HepG2 (cell line): Measurements from ENCODE around the gene IBA57. TPM values are rescaled to one million over a fixed set of nuclear protein-coding genes. Genes with fewer than 3 reads are reported as not detected.

Experiments used
- ATAC-seq: fragments of 200-7000 bp; cut with Tn5 transposase; 3 replicates; pipeline ENCODE4 v1.9.1; 2020; ENCODE audit warnings: mild to moderate bottlenecking, moderate library complexity
- BruUV-seq: library from RNA; stranded (reverse); fragments of 400-500 nt; replicated peaks from 2 replicates; lab custom pipeline; 2021; lab: Mats Ljungman, UMichigan
- CTCF ChIA-PET: fragments of 300-600 bp; formaldehyde crosslinking; extraction: SDS; loops from one replicate; lab custom pipeline; 2021; ENCODE audit warnings: low total read pairs, inconsistent platforms, low intra/inter-chr PET ratio; lab: Yijun Ruan, JAX
- POLR2A ChIA-PET: fragments of 350-600 bp; sonication (Branson Sonifier 250); formaldehyde crosslinking; loops from one replicate; lab custom pipeline; 2020; ENCODE audit warnings: antibody characterized with exemption, inconsistent platforms; lab: Yijun Ruan, JAX
- DNase-seq: peaks from one replicate; pipeline ENCODE4 v3.0.0-alpha.2; 2015; ENCODE audit warnings: low spot score
- FAIRE-seq: peaks from 3 replicates; lab custom pipeline; 2011; peaks lifted over from hg19 to GRCh38; lab: Jason Lieb, UNC
- H2AFZ ChIP-seq: one replicate; pipeline ENCODE4 v1.6.1; 2011; ENCODE audit warnings: low read length, inconsistent platforms
- H3K27ac ChIP-seq: fragments of 300-600 bp; 3 replicates; pipeline ENCODE4 v1.8.0; 2011; ENCODE audit warnings: mixed run types, mild to moderate bottlenecking, mixed read lengths, low read length, inconsistent platforms; ENCODE audit not compliant: insufficient read depth; ENCODE audit errors: extremely low read length
- H3K27me3 ChIP-seq, 2 experiments: fragments of 200-600 bp in 1 of 2; 2 replicates in 1 of 2; 3 replicates in 1 of 2; pipeline versions ENCODE4 v1.6.0 to v1.8.0; 2011; ENCODE audit warnings: low read length in 2 of 2, mild to moderate bottlenecking in 2 of 2, moderate library complexity in 2 of 2, inconsistent platforms in 1 of 2; ENCODE audit not compliant: insufficient read depth in 2 of 2, control insufficient read depth in 1 of 2
- H3K36me3 ChIP-seq, 2 experiments: fragments of 200-600 bp in 1 of 2; replicated peaks in 1 of 2; 2 replicates in 1 of 2; 3 replicates in 1 of 2; pipeline versions ENCODE4 v1.5.1 to v1.8.0; 2011; ENCODE audit warnings: low read length in 2 of 2, inconsistent platforms in 1 of 2; ENCODE audit not compliant: insufficient read depth in 2 of 2, control insufficient read depth in 1 of 2
- H3K4me1 ChIP-seq: 2 replicates; pipeline ENCODE4 v1.5.1; 2012; ENCODE audit warnings: low read length, inconsistent platforms; ENCODE audit not compliant: insufficient read depth
- H3K4me2 ChIP-seq: 2 replicates; pipeline ENCODE4 v1.6.0; 2011; ENCODE audit warnings: low read depth, low read length, inconsistent platforms
- H3K4me3 ChIP-seq, 3 experiments: fragments of 200-600 bp in 1 of 3; sonication (generic), shearing (Covaris generic) in 1 of 3; replicated peaks in 1 of 3; 2 replicates each; pipeline ENCODE4 v1.5.1; 2011 to 2016; ENCODE audit warnings: low read length in 3 of 3, inconsistent platforms in 2 of 3, low read depth in 2 of 3, mild to moderate bottlenecking in 2 of 3, control low read depth in 1 of 3, mixed read lengths in 1 of 3; ENCODE audit not compliant: insufficient read depth in 1 of 3
- H3K79me2 ChIP-seq: one replicate; pipeline ENCODE4 v1.6.1; 2011; ENCODE audit warnings: low read length, inconsistent platforms; ENCODE audit not compliant: insufficient read depth
- H3K9ac ChIP-seq: 2 replicates; pipeline ENCODE4 v1.6.0; 2011; ENCODE audit warnings: mild to moderate bottlenecking, low read depth, low read length, inconsistent platforms; ENCODE audit not compliant: insufficient read depth
- H3K9me3 ChIP-seq: 2 replicates; pipeline ENCODE4 v1.5.1; 2012; ENCODE audit warnings: mild to moderate bottlenecking, low read length
- H4K20me1 ChIP-seq: 2 replicates; pipeline ENCODE4 v1.6.0; 2011; ENCODE audit warnings: inconsistent platforms, mild to moderate bottlenecking, low read length, moderate library complexity; ENCODE audit not compliant: insufficient read depth
- FIP1L1 ChIP-seq: fragments of 200-400 bp; formaldehyde crosslinking; IDR thresholded peaks from 2 replicates; pipeline ENCODE4 v1.6.1; 2018; ENCODE audit warnings: low read depth, mild to moderate bottlenecking, low read length, moderate library complexity, borderline replicate concordance; ENCODE audit not compliant: insufficient read depth
- MAF1 ChIP-seq: sonication (generic); formaldehyde crosslinking; IDR thresholded peaks from 2 replicates; pipeline ENCODE4 v1.5.0; 2020; ENCODE audit warnings: missing genetic modification reagents, borderline replicate concordance
- NFE2 ChIP-seq: sonication (generic); formaldehyde crosslinking; IDR thresholded peaks from 2 replicates; pipeline ENCODE4 v1.4.0; 2020; ENCODE audit warnings: missing genetic modification reagents
- NFE2L1 ChIP-seq: sonication (generic); formaldehyde crosslinking; IDR thresholded peaks from 2 replicates; pipeline ENCODE4 v1.4.0; 2020; ENCODE audit warnings: missing genetic modification reagents, mild to moderate bottlenecking, borderline replicate concordance
- NR2F1 ChIP-seq, 2 experiments: fragments of 450-650 bp in 1 of 2; formaldehyde crosslinking in 1 of 2; IDR thresholded peaks; 2 replicates each; pipeline versions ENCODE4 v1.5.0 to v1.6.1; 2016 to 2020; ENCODE audit warnings: mild to moderate bottlenecking in 1 of 2, missing compliant biosample characterization in 1 of 2, missing genetic modification reagents in 1 of 2, moderate library complexity in 1 of 2
- PTBP1 ChIP-seq: fragments of 200-400 bp; formaldehyde crosslinking; IDR thresholded peaks from 2 replicates; pipeline ENCODE4 v1.6.1; 2018; ENCODE audit warnings: low read length, low read depth; ENCODE audit not compliant: poor library complexity, severe bottlenecking
- WGBS: methylation state at CpG from one replicate; pipeline ENCODE4 v1.1.6; 2017; ENCODE audit warnings: low lambda C conversion rate; 5-methylcytosine and 5-hydroxymethylcytosine counted together
- in situ Hi-C: cut with HindIII; loops from 2 replicates; pipeline ENCODE4 v1.10.0; 2017; ENCODE audit warnings: low pct_unique_long_range_greater_than_20kb; ENCODE audit not compliant: extremely low pct_ligation_motif_present
- intact Hi-C: fragments of 100-400 bp; cut with micrococcal nuclease; formaldehyde crosslinking; loops from one replicate; pipeline ENCODE4 v1.10.0; 2022; ENCODE audit not compliant: unreplicated experiment
- polyA plus RNA-seq, 8 experiments: library from polyadenylated mRNA; depleted of rRNA in 3 of 8; stranded (reverse) in 7 of 8; unstranded in 1 of 8; fragments of >200 nt; fragmentation: Illumina TruSeq in 4 of 8; extraction: Trizol in 4 of 8; gene quantifications; 2 replicates each; pipeline versions ENCODE4 v1.2.1 to v1.2.3, GENCODE V29; 2011 to 2016; ENCODE audit warnings: low read depth in 4 of 8, missing spikeins in 1 of 8, mixed read lengths in 1 of 8; ENCODE audit not compliant: insufficient read depth in 1 of 8
- total RNA-seq, 5 experiments: library from RNA; depleted of rRNA; stranded (reverse); fragments of >200 nt; fragmentation: Illumina TruSeq; extraction: Trizol; gene quantifications; 2 replicates each; pipeline ENCODE4 v1.2.3, GENCODE V29; 2016; ENCODE audit warnings: low read depth in 1 of 5
- TF ChIP-seq, protein P1 (sequence below): sonication (generic); formaldehyde crosslinking; IDR thresholded peaks from 2 replicates; pipeline ENCODE4 v1.4.0; 2020; ENCODE audit warnings: missing genetic modification reagents, borderline replicate concordance
- TF ChIP-seq, protein P2 (sequence below): sonication (generic); formaldehyde crosslinking; IDR thresholded peaks from 2 replicates; pipeline ENCODE4 v1.5.1; 2020; ENCODE audit warnings: missing genetic modification reagents, mild to moderate bottlenecking, borderline replicate concordance
- TF ChIP-seq, protein P3 (sequence below), 2 experiments: IDR thresholded peaks; 2 replicates each; pipeline ENCODE4 v1.6.1; 2011 to 2012; ENCODE audit warnings: low read length in 2 of 2, borderline replicate concordance in 1 of 2, low read depth in 1 of 2, mild to moderate bottlenecking in 1 of 2, moderate library complexity in 1 of 2

The IBA57 gene
- total and polyA plus RNA-seq, 2 of the 13 experiments (the other 11 are each of a cell fraction or from before 2014, with no cell fraction given): 2.3 to 10.2 TPM

DNA sequence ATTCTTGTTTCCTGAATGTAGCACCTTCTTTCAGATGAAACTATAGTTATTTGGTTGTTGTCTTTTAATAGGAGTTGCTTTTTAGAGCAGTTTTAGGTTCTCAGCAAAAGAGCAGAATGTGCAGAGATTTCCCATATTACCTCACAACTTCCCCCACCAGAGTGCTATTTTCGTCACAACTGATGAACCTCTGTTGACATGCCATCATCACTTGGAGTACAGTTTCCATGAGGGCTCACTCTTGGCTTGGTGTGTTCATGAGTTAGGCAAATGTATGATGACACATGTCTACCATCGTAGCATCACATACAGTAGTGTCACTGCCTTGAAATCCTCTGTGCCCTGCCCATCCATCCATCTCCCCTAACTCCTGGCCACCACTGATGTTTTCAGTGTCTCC, 3.7 kb downstream of the IBA57 start (continued):
- TF ChIP-seq, protein P1, sequence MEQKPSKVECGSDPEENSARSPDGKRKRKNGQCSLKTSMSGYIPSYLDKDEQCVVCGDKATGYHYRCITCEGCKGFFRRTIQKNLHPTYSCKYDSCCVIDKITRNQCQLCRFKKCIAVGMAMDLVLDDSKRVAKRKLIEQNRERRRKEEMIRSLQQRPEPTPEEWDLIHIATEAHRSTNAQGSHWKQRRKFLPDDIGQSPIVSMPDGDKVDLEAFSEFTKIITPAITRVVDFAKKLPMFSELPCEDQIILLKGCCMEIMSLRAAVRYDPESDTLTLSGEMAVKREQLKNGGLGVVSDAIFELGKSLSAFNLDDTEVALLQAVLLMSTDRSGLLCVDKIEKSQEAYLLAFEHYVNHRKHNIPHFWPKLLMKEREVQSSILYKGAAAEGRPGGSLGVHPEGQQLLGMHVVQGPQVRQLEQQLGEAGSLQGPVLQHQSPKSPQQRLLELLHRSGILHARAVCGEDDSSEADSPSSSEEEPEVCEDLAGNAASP: no peak
- no peak for TF ChIP-seq NR2F1 (CRISPR knock-in tag; IDR thresholded peaks at IDR 0.05)
- TF ChIP-seq, protein P2, sequence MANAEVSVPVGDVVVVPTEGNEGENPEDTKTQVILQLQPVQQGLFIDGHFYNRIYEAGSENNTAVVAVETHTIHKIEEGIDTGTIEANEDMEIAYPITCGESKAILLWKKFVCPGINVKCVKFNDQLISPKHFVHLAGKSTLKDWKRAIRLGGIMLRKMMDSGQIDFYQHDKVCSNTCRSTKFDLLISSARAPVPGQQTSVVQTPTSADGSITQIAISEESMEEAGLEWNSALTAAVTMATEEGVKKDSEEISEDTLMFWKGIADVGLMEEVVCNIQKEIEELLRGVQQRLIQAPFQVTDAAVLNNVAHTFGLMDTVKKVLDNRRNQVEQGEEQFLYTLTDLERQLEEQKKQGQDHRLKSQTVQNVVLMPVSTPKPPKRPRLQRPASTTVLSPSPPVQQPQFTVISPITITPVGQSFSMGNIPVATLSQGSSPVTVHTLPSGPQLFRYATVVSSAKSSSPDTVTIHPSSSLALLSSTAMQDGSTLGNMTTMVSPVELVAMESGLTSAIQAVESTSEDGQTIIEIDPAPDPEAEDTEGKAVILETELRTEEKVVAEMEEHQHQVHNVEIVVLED (CRISPR knock-in tag): no peak
- no peak for TF ChIP-seq FIP1L1

DNA sequence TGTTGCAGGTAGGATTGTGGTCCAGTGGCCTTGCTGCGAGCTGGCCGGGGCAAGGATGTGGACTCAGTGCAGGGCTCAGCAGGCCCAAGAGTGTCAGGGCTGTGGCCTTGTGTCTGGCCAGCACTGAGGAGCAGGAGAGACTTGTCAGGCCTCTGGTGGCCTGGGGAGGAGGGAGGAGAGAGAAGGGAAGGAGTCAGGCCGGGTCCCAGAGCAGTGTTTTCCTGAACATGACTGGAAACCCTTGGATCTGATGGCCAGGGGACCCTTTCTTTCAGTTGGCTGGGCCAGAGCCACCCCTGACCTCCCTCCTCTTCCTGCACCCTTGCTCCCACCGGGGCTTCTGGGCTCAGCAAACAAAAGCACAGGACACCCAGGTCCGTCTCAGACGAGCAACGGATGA, 5.1 kb downstream of the IBA57 start:
- peaks cover 7% of the 10 kb centered on the region for H3K4me1 ChIP-seq
- no peak for FAIRE-seq
- H3K9me3 ChIP-seq: no peaks in the 10 kb centered on the region
- in situ Hi-C loops: no loop called here
- TF ChIP-seq PTBP1 (no peak), MAF1 (CRISPR knock-in tag) (no peak), NFE2L1 (CRISPR knock-in tag) (no peak), FIP1L1 (no peak), NFE2 (no peak)
- TF ChIP-seq, protein P3, sequence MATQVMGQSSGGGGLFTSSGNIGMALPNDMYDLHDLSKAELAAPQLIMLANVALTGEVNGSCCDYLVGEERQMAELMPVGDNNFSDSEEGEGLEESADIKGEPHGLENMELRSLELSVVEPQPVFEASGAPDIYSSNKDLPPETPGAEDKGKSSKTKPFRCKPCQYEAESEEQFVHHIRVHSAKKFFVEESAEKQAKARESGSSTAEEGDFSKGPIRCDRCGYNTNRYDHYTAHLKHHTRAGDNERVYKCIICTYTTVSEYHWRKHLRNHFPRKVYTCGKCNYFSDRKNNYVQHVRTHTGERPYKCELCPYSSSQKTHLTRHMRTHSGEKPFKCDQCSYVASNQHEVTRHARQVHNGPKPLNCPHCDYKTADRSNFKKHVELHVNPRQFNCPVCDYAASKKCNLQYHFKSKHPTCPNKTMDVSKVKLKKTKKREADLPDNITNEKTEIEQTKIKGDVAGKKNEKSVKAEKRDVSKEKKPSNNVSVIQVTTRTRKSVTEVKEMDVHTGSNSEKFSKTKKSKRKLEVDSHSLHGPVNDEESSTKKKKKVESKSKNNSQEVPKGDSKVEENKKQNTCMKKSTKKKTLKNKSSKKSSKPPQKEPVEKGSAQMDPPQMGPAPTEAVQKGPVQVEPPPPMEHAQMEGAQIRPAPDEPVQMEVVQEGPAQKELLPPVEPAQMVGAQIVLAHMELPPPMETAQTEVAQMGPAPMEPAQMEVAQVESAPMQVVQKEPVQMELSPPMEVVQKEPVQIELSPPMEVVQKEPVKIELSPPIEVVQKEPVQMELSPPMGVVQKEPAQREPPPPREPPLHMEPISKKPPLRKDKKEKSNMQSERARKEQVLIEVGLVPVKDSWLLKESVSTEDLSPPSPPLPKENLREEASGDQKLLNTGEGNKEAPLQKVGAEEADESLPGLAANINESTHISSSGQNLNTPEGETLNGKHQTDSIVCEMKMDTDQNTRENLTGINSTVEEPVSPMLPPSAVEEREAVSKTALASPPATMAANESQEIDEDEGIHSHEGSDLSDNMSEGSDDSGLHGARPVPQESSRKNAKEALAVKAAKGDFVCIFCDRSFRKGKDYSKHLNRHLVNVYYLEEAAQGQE (IDR thresholded peaks at IDR 0.05; ENCODE audit: borderline replicate concordance in 1 of 2, low read depth in 1 of 2, low read length in 2 of 2): no peak
- TF ChIP-seq, all 625 proteins: peak for 0
- Histone ChIP-seq H3K9ac (no peak overlapping the region), H3K4me3 (no peak overlapping the region), H4K20me1 (0 out of 2 replicates have a peak, but pooled peaks cover 2% of the 10 kb centered on the region), H3K27ac (no peak overlapping the region), H3K27me3 (no peaks in the 10 kb centered on the region), H3K79me2 (peaks cover 5% of the 10 kb centered on the region), H2AFZ (no peak overlapping the region), H3K4me2 (no peak overlapping the region), H3K36me3 (no peaks in the 10 kb centered on the region; a peak in 1 of 5 replicates)
- ATAC-seq: no peak
- intact Hi-C loops: no loop called here
- POLR2A ChIA-PET: no interaction called here
- no peak for DNase-seq
- 79% methylated on average over 6 of the region's 7 CpGs for WGBS
- CTCF ChIA-PET: no interaction called here
- no TSS peak for BruUV-seq
